ENCODE measurements around the gene TNNT3. TPM values are rescaled to one million over a fixed set of nuclear protein-coding genes. Genes with fewer than 3 reads are reported as not detected.
"Not testable (repeated sequence)": the region's sequence is repeated elsewhere in the genome, so short reads cannot be mapped to it uniquely, and the experiment has no call there.

TNNT3 gene
- total RNA-seq, 1 donor from 2014 or later: not detected

DNA sequence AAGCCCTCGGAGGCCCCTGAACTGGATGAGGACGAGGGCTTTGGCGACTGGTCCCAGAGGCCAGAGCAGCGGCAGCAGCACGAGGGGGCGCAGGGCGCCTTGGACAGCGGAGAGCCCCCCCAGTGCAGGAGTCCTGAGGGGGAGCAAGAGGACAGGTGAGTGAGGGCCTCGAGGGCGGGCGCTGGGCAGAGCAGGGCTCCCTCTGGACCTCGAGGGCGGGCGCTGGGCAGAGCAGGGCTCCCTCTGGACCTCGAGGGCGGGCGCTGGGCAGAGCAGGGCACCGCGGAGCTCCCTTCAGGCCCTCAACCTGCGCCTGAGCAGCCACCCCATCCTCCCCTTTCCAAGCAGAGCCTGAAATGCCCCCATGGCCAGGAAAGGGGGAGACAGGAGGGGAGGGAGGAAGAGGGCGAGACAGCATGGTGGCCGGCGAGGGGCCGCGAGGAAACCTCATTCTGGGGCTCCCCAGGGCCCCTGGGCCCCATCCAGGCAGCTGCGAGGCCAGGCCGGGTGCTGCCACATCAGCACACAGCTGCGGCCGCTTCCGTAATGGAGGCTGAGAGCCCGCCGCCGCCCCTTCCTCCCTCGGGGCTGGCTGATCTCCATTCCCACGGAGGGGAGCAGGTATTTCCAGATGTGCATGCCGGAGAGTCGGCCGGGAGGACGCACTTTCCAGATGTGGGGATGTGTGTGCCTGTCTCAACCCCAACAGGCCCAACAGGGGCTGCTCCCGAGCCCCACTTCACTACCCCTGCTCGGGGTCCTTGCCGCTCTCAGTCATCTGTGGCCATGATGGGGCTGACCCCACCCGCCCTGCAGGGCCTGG lies 37.9 kb upstream of the TNNT3 start:
- DNase-seq: no peak

DNA sequence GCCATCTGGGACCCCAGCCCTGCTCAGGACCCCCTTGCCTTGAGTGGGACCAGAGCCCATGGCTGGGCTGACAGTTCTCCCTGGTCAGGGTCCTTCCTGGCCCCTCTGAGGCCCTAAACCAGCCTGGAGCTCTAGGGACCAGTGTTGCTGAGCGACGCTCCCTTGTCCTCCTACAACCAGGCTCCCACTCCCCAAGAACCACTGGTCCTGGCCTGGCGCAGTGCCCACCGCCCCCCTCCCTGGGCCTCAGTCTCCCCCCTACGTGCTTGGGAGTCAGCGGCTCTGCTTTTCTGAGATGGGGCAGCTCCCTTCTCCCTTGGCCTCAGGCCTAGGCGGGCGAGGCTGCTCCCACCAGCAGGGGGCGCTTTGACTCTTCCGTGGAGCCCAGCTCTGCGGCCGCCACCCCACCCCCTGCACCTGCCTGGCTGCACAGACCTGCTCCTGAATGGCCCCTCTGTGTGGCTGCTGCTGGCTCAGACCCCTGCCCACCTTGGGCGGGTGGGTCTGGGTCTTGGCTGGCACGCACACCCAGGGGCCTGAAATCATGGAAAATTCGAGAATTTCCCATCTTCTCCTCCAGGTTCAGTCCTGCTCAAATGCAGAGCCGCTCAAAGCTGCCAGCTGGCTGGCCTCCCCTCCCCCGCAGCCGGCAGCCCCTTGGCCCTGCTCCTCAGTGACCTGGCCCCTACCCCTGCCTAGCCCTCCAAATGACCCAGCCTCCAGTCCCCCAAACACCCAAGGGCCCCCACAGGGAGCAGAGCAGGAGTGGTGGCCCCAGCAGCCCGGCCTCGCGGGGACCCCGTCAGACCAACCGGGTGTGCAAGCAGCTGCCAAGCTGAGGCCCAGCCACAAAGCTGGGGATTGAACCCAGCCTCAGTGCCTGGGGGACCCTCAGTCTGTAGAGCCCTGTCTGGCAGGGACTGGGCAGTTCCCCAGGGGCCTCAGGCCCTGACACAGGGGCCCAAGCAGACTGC lies 37.0 kb upstream of the TNNT3 start:
- DNase-seq: peak; percentile 87

- no peak for DNase-seq
Measured at GRCh38 chr11:1883346-1884302, 35.9 kb upstream of the TNNT3 start.

DNA sequence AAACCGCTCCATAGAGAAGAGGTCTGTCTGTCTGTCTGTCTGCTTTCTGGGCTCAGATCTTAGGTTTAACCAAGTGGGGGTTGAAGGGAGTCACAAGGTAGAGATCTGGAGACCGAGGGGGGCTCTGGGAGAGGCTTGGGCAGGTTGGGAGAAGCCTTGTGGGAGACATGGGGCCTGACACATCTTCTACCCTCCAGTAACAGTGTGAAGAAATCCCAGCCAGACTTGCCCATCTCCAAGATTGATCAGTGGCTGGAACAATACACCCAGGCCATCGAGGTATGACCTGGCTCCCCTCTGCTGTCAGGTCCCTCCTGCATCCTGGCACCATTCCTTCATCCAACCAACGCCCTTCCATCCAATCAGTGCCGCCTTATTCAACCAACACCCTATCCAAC lies 35.2 kb upstream of the TNNT3 start:
- no peak for DNase-seq

DNA sequence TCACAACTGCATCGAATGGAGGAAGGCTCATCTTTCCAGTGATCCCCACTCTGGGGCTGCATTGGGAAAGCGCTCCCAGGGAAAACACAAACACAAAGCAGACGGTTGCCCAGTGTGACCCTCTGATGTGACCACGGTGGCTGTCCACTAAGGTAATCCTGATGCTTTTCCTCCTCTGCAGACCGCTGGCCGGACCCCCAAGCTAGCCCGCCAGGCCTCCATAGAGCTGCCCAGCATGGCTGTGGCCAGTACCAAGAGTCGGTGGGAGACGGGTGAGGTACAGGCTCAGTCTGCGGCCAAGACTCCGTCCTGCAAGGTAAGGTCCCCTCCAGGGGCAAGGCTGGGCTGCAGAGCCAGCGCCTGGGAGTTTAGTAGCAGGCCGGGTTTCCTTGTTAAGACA lies 33.0 kb upstream of the TNNT3 start:
- not testable (repeated sequence) for DNase-seq

GRCh38 chr11:1887451-1888346 lies 31.8 kb upstream of the TNNT3 start:
- DNase-seq: no peak

DNA sequence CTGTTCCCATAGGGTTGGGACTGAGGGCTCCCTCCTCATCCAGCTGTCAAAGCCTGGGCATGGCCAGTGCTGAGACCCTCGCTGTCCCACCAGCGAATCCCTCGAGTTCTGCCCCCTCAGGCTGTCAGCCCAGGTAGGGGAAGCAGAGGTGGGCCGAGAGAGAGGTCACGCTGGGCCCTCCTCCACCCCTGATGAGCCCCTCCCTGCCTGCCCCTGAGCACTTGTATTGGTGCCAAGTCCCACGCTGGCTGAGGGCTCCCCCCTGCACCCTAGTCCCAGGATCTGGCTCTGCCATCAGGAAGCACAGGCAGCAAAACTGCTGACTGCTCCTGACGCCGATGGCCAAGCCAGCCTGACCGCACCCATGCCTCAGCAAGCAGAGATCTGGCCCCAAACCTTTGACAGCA lies 31.2 kb upstream of the TNNT3 start:
- DNase-seq: no peak

DNA sequence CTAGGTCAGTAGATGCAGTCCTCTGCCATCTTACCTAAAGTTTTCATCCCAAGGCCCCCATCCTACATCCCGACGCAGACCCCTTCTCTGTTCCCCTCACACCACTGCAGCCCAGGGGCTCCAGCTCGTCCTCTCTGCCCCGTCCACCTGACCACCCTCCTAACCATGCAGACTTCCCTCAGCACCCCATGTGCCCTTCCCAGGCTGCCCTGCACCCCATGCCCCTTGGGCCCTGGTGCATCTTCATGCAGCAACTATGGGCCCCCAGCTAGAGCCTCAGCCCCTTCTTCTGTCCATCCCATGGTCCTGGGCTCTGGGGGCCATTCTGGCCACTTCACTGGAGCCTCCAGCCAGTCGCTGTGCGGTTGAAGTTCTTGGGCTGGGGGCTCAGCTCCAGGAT lies 30.7 kb upstream of the TNNT3 start:
- DNase-seq: no peak

DNA sequence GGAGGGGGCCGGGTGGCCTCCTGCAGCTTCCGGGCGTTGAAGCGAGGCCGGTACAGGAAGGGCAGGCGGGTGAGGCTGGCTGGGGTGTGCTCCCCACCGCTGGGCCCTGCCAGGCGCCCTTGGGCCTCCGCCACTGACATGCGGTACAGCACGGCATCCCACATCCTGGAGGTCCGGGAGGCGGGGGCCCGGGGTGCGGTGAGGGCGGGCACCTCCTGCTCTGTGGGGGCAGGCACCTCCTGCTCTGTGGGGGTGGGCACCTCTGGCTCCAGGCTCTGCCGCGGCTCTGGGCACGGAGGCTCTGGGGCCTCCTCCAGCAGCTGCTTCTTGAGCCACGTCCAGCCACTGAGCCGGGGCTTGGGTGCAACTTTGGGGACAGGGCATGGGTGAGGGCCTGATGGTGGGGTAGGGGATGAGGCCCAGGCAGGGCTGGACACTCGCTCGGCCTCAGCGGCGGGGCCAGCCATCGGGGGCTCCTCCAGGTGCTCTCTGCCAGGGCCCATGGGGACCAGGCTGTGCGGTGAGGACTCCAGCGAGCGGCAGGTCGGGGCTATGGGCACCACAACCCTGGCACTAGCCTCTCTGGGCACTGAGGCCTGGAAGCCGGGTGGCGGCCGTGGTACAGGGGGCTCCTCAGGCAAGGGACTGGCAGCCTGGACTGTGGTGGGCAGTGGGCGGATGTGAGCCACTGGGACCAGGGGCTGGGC lies 30.1 kb upstream of the TNNT3 start:
- DNase-seq: no peak

- DNase-seq: no peak
Measured at GRCh38 chr11:1889941-1890855, 29.3 kb upstream of the TNNT3 start.

- no peak for DNase-seq
Measured at GRCh38 chr11:1890856-1891830, 28.4 kb upstream of the TNNT3 start.

GRCh38 chr11:1891831-1892115 lies 27.7 kb upstream of the TNNT3 start, which contains the start of gene PRR33:
TSS of gene PRR33 (minus strand) at chr11:1891895. CDS start at chr11:1890584, 1,311 bp downstream.
- DNase-seq: no peak

GRCh38 chr11:1892116-1892515 lies 27.4 kb upstream of the TNNT3 start:
- DNase-seq: no peak

GRCh38 chr11:1892558-1892957 lies 26.9 kb upstream of the TNNT3 start:
- no peak for DNase-seq

DNA sequence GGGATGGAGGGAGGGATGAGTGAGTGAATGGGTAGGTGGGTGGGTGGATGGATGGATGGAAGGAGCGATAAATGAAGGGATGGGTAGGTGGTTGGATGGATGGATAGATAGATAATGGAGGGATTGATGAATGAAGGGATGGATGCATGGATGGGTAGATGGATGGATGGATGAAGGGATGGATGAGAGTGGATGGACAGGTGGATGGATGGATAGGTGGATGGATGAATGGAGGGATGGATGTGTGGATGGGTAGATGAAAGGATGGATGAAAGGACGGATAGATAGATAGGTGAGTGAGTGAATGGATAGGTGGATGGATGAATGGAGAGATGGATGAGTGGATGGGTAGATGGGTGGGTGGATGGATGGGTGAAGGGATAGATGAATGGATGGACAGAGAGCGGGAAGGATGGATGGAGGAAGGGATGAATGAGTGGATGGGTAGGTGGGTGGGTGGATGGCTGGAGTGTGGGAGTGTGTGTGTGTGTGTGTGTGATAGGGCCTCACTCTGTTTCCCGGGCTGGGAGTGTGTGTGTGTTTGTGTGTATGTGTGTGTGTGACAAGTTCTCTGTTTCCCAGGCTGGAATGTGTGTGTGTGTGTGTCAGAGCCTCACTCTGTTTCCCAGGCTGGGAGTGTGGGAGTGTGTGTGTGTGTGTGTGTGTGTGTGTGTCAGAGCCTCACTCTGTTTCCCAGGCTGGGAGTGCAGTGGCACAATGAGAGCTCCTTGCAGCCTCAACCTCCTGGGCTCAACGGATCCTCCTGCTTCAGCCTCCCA lies 25.7 kb upstream of the TNNT3 start:
- DNase-seq: no peak

GRCh38 chr11:1894759-1895158 lies 24.7 kb upstream of the TNNT3 start:
- no peak for DNase-seq

DNA sequence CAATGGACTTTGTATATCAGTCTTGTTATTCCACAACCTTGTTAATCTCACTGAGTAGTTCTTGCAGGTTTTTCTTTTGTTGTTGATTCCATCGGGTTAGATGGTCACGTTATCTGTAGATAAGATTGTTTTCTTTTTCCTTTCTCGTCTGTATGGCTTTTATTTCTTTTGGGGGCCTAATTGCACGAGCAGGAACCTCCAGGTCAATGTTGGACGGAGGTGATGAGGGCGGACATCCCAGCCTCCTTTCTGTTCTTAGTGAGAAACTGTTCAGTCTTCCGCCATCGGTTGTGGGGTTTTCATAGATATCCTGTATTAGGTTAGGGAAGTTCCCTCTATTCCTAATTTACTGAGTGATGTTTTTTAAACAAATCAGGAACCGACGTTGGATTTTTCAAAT lies 23.0 kb upstream of the TNNT3 start:
- no peak for DNase-seq

DNA sequence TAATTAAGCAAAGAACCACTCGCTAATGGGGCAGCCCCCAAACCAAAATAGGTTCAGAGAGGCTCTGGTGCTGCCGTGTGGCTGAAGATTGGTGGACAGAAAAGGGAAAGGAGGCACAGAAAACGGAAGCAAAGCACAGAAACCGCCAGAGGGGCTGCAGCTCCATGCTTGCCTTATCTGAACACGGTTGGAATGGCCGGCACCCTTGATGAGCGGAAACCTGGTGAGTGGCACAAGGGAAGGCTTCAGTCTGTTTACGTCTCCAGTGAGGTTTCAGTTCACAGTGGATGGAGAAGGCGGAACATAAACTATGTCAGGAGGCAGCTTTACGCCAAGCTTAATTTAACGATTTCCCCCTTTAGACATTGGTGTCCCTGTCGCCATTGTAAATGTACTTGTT lies 22.6 kb upstream of the TNNT3 start:
- DNase-seq: no peak
